ENCODE measurements around the gene OAT. TPM values are rescaled to one million over a fixed set of nuclear protein-coding genes. Genes with fewer than 3 reads are reported as not detected.

Gene OAT
- total RNA-seq, 1 experiment from 2014 or later = 138 TPM

DNA sequence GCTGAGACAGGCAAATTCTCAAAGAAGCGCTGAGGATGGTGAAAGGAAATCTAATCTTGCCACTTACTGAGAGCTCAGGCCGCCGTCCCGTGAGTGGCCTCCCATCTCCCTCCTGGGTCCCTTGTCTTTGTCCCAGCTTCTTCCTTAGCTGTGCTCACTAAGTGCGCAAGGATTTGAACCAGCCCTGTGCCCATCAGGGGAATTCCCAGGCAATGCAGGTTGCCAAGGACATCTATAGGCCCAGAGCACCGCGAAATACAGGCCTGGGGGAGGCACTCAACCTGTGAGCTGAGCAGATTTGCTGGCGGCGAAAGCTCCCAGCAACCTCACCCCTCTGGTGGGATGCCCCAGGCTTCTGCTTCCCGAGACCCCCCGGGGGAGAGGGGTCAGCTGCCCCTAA, 64.8 kb downstream of the OAT start:
- DNase-seq (ENCODE audit: low read depth) = no peak

DNA sequence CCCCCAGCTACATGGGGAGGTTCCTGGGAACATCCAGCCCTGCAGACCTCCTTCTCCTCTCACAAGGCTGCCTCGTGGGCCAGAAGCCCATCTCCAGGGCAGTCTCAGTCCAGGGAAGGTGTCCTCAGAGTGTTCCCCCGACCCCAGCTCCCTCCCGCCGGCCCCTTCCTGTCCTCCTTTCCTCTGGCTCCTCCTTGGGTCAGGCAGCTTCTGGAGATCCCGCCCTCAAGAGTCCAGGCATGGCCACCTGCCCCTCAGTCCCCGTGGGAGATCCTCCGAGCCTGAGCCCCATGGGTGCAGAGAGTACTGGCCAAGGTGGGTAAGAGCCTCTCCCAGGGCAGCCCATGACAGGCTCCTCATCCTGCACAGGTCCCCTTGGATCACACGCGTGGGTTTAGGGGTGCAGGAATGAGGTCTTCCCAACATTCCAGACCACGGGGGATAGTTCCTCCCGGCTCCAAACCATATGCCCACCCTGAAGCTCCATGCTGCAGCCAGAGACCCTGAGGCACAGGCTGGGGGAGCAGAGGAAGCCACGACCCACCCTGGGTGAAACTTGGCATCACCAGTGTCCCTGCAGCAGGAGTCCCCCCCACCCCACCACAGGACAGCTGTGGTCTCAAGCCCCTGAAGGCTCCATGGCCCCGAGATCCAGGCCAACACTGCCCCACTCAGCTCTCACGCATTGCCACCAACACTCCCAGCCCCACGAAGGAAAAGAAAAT, 65.5 kb downstream of the OAT start:
- no peak for DNase-seq (ENCODE audit: low read depth)

DNA sequence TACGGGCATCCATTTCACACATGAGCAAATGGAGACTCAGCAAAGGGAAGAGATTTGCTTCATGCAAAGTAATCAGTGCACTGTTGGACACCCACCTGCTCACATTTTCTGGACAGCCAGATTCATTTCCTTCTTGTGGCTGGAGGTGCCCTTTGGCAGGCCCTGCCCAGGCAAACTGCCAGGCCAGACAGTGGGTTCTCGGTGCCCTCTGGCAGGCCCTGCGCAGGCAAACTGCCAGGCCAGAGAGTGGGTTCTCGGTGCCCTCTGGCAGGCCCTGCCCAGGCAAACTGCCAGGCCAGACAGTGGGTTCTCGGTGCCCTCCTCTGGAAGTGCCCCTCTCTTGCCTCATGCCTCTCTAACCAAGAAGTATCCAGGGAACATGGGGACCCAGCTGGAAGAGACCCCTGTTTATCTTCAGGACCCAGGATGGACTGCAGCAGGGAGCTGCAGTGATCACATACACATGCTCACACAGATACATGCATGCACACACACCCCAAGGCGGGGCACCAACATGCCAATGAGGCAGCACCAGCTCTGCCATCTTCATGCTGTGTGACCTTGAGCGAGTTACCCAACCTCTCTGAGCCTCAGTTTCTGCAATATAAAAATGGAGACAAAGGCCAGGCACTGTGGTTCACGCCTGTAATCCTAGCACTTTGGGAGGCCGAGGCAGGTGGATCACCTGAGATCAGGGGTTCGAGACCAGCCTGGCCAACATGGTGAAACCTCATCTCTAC, 67.1 kb downstream of the OAT start:
- peak; percentile 56 for DNase-seq (ENCODE audit: low read depth)

DNA sequence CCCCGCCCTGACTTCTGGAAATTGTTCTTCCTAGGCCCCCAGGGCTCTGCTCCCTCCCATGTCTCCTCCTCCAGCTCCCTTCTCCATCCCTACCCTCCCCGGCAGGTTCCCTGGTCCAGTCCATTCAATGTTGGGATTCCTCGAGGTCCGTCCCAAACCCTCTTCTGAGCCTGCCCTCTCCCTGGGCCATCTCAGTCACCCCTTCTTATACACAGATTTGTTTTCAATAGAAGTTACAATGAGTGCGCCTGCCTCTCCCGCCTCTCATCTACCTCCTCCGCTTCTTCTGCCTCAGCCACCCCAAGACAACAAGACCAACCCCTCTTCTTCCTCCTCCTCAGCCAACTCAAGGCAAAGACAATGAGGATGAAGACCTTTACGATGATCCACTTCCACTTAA, 67.9 kb downstream of the OAT start:
- DNase-seq (ENCODE audit: low read depth) = no peak

DNA sequence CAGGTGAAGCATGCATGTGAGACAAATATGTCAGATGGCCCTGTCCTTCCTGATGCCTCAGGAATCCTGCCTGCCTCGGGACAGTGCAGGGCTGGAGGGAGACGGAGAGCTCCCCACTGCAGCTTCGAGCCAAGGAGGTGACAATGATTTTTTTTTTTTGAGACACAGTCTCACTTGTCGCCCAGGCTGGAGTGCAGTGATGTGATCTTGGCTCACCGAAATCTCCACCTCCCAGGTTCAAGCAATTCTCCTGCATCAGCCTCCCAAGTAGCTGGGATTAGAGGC, 68.8 kb downstream of the OAT start:
- DNase-seq (ENCODE audit: low read depth) = no peak

DNA sequence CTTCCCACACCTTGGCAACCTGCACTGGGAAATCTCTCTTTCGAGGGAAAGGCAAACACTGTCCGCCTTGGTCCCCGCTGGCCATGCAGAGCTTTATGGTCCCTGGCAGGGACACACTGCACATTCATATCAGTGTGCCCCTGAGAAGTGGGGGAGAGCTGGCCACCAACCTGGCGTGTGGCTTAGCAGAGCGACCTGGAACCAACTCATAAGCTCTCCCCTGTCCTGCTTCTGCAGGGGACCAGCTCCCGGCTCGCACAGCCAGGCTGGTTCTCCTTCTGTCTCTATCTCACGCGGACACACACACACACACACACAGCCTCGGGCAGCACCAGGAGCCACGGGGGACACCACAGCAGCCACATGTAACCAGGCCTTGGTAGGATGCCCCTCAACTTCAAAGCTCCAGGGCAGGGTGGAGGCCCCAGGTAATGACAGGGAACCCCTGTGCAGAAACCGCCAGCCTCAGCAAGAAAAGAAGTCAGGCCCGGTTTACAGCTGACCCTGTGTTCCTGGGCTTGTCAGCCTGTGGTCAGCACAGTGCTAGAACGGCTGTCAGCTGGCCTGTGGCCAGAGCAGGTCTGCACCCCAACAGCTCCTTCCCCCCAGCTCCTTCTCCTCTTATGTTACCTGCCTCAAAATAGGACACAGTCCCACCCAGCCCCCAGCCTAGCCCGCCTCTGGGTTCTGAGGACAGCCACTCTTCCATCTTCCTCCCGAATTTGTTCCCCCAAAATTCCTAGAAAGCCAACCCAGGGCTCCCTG, 69.3 kb downstream of the OAT start:
- no peak for DNase-seq (ENCODE audit: low read depth)

DNA sequence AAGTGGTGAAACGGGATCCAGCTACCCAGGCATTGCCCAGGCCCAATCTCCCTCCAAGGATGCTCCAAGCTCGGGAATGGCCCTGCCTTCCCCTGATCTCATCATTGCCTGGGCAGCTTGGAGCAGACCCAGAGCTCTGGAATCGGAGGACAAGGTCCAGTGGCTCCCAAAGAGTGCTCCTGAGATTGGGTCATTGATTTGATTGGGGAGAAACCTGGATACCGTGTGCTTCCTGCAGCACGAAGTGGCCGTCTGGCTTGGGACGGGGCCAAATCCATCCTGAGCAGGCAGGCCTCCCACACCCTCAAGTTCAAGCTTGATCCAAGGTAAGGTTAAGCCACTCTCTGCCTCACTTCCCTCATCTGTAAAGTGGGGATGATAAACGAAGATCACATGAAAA, 69.9 kb downstream of the OAT start:
- no peak for DNase-seq (ENCODE audit: low read depth)

DNA sequence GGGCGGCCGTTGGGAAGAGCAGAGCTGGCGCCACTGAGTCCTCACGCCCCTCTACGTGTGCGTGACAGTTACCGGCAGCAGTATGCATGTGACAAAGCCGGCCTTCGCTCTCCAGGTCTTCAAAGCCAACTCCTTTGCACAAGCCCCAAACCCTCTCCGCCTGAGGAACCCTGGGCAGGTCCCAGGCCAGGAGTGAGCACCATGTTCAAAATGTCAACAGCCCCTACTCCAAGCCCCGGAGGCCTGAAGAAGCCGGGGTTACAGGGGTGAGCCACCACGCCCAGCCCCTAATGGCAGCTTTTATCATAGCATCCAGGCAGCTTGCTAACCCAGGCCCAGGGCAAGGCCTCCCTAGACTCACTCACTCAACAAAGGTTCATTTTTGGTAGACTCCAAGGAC, 70.8 kb downstream of the OAT start:
- DNase-seq (ENCODE audit: low read depth) = no peak

Other genes with a start within 250 kb of the OAT start
- 0.02 and 0.30 TPM in 2 replicates for gene NKX1-2, start 31.1 kb upstream of the OAT start, total RNA-seq (2014; rRNA removed; shearing (Covaris generic))
- gene LHPP, start 42.9 kb upstream of the OAT start, total RNA-seq (2014; rRNA removed; shearing (Covaris generic)) = 10.5 and 17.3 TPM in 2 replicates